Adrenal gland (tissue), 5 donors: ENCODE measurements around the gene LTB.

ENCODE experiments used
- POLR2A ChIP-seq, 2 donors: fragments of 450-650 bp; IDR thresholded peaks; one replicate each; pipeline ENCODE4 v1.6.1; 2017; ENCODE audit warnings: antibody characterized with exemption in 2 of 2, mild to moderate bottlenecking in 2 of 2, moderate library complexity in 1 of 2
- TF ChIP-seq, protein P1 (sequence below), 6 experiments: fragments of 450-650 bp in 4 of 6; fragments of 200-600 bp in 2 of 6; sonication (generic) in 1 of 6; IDR thresholded peaks; 1 replicate in 5 of 6; 2 replicates in 1 of 6; pipeline versions ENCODE4 v1.5.1 to v1.8.0; 2016 to 2021; ENCODE audit warnings: antibody characterized with exemption in 6 of 6, mild to moderate bottlenecking in 2 of 6, moderate library complexity in 1 of 6
- donor health status: DM: no; HTN: no; CAD: no.

- TF ChIP-seq, protein P1, sequence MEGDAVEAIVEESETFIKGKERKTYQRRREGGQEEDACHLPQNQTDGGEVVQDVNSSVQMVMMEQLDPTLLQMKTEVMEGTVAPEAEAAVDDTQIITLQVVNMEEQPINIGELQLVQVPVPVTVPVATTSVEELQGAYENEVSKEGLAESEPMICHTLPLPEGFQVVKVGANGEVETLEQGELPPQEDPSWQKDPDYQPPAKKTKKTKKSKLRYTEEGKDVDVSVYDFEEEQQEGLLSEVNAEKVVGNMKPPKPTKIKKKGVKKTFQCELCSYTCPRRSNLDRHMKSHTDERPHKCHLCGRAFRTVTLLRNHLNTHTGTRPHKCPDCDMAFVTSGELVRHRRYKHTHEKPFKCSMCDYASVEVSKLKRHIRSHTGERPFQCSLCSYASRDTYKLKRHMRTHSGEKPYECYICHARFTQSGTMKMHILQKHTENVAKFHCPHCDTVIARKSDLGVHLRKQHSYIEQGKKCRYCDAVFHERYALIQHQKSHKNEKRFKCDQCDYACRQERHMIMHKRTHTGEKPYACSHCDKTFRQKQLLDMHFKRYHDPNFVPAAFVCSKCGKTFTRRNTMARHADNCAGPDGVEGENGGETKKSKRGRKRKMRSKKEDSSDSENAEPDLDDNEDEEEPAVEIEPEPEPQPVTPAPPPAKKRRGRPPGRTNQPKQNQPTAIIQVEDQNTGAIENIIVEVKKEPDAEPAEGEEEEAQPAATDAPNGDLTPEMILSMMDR (IDR thresholded peaks at IDR 0.05): no peak
- TF ChIP-seq POLR2A (IDR thresholded peaks at IDR 0.05): no peak
Measured at GRCh38 chr6:31581434-31582229, 592 bp downstream of the LTB start.
